Mucosa of descending colon (tissue), 3 donors: ENCODE results near the gene PGS1. TPM values are rescaled to one million over a fixed set of nuclear protein-coding genes. Genes with fewer than 3 reads are reported as not detected.

Experiments
- ATAC-seq: fragments of 200-7000 bp; cut with Tn5 transposase; one replicate; pipeline ENCODE4 v1.9.1; 2020; ENCODE audit warnings: mild to moderate bottlenecking, moderate library complexity
- DNase-seq, 3 donors: peaks; one replicate each; pipeline ENCODE4 v3.0.0-alpha.2; 2020
- H3K36me3 ChIP-seq: fragments of 200-600 bp; one replicate; pipeline ENCODE4 v1.8.0; 2021; ENCODE audit warnings: low read depth, mild to moderate bottlenecking
- H3K4me1 ChIP-seq: fragments of 200-600 bp; one replicate; pipeline ENCODE4 v1.8.0; 2021; ENCODE audit warnings: low read depth, mild to moderate bottlenecking
- H3K4me3 ChIP-seq: fragments of 200-600 bp; one replicate; pipeline ENCODE4 v1.8.0; 2021; ENCODE audit warnings: mild to moderate bottlenecking
- H3K9me3 ChIP-seq: fragments of 200-600 bp; one replicate; pipeline ENCODE4 v1.8.0; 2021; ENCODE audit warnings: mild to moderate bottlenecking
- intact Hi-C, 2 donors: fragments of 100-400 bp; cut with DNase I in 1 of 2; cut with micrococcal nuclease in 1 of 2; formaldehyde crosslinking; loops; one replicate each; pipeline versions ENCODE4 v1.11.0 to v1.11.1; 2022; cut with DNase I, micrococcal nuclease
- total RNA-seq, 3 donors: library from RNA; stranded (reverse); fragmentation: NEBNext Ultra II Directional in 2 of 3; extraction: Animal tissue kit (Norgen Biotek cat#: 25700) in 2 of 3; gene quantifications; one replicate each; pipeline versions ENCODE4 v1.2.1 to v1.2.4, GENCODE V29; 2021 to 2023
- TF ChIP-seq, protein P1 (sequence below): fragments of 200-600 bp; IDR thresholded peaks from one replicate; pipeline ENCODE4 v1.8.0; 2022; ENCODE audit warnings: antibody characterized with exemption, mild to moderate bottlenecking
- donor health status: DM: no; HTN: no; CAD: no; lungs with moderate emphysema.
- donor health status: DM: no; HTN: no; CAD: no.
- donor health status: DM: no; HTN: yes; CAD: no.

PGS1 gene
- total RNA-seq, 3 donors from 2014 or later: 36.2 to 54.3 (median 48.8) TPM

DNA sequence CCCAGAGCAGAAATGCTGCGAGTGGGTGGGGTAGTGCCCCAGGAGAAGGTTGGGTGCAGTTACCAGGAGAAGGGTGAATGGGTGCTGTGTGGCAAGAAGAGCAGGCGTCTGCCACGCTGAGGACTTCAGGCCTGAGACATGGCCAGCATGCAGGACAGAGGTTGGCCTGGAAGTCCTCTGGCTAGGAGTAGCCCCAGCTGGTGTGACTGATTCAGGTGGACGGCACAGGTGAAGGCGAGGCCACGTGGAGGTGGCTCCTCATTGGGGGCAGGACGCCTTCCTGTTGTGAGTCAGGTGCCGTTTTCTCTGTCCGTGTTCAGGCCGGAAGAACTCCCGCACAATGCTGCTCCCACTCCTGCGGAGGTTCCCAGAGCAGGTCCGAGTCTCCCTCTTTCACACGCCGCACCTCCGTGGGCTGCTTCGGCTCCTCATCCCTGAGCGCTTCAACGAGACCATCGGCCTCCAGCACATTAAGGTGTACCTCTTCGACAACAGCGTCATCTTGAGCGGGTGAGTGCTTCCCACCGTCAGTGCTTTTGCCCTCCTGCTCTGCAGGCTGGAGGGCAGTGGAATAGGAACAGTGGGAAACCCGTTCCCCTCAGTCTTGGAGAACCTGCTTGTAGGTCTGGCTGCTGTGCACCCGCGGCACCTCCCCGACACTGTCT, 20.7 kb downstream of the PGS1 start:
- no peaks in the 10 kb centered on the region for H3K9me3 ChIP-seq
- no peak overlapping the region for H3K4me3 ChIP-seq
- ATAC-seq: no peak
- TF ChIP-seq, protein P1, sequence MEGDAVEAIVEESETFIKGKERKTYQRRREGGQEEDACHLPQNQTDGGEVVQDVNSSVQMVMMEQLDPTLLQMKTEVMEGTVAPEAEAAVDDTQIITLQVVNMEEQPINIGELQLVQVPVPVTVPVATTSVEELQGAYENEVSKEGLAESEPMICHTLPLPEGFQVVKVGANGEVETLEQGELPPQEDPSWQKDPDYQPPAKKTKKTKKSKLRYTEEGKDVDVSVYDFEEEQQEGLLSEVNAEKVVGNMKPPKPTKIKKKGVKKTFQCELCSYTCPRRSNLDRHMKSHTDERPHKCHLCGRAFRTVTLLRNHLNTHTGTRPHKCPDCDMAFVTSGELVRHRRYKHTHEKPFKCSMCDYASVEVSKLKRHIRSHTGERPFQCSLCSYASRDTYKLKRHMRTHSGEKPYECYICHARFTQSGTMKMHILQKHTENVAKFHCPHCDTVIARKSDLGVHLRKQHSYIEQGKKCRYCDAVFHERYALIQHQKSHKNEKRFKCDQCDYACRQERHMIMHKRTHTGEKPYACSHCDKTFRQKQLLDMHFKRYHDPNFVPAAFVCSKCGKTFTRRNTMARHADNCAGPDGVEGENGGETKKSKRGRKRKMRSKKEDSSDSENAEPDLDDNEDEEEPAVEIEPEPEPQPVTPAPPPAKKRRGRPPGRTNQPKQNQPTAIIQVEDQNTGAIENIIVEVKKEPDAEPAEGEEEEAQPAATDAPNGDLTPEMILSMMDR: no peak
- H3K36me3 ChIP-seq: peaks cover 18% of the 10 kb centered on the region
- DNase-seq: no peak
- H3K4me1 ChIP-seq: no peaks in the 10 kb centered on the region
- intact Hi-C loops: no loop called here

DNA sequence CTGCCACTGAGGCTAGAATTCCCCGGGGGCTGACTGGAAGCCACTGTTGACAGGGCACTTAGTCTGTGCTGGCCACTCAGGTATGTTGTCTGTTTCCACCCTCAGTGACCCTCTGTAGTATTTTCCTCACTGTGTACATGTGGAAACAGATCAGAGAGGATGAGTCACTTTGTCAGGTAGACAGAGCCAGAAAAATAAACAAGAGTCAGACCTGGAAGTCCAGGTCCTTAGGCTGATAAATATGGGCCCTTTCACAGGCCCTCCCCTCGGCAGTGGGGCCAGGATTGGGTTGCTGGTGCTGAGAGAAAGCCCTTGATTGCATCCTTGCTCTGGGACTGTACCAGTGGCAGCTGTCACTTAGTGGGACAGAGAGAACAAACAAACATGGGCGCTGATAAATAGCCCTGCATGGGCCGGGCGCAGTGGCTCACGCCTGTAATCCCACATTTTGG, 21.3 kb downstream of the PGS1 start:
- H3K4me3 ChIP-seq: no peak overlapping the region
- intact Hi-C loops: no loop called here
- TF ChIP-seq, protein P1: no peak
- H3K4me1 ChIP-seq: no peaks in the 10 kb centered on the region
- H3K36me3 ChIP-seq: peaks cover 18% of the 10 kb centered on the region
- no peak for DNase-seq
- no peaks in the 10 kb centered on the region for H3K9me3 ChIP-seq
- no peak for ATAC-seq

DNA sequence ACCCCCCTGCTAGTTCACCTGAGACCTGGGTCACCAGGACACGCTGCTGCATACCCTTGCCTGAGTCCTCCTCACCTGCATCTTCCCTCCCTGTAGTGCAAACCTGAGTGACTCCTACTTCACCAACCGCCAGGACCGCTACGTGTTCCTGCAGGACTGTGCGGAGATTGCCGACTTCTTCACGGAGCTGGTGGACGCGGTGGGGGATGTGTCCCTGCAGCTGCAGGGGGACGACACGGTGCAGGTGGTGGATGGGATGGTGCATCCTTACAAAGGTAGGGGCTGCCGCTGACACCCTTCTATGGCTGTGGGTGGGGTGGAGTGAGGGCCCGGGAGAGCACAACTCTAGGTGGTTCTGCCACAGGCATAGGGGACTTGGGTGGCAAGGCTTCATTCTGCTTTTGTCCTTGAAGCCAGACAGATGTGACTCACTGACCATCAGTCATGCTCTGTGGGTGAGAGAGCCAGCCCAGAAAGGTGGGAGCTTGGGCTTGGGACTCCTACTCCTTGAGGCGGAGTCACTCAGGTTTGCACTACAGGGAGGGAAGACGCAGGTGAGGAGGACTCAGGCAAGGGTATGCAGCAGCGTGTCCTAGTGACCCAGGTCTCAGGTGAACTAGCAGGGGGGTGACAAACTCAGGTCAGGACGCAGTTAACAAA, 22.3 kb downstream of the PGS1 start:
- Histone ChIP-seq H3K36me3 (peaks cover 18% of the 10 kb centered on the region), H3K4me3 (no peak overlapping the region), H3K4me1 (no peaks in the 10 kb centered on the region), H3K9me3 (no peaks in the 10 kb centered on the region)
- ATAC-seq (no peak), DNase-seq (no peak)
- intact Hi-C loops: no loop called here
- TF ChIP-seq, protein P1: no peak

DNA sequence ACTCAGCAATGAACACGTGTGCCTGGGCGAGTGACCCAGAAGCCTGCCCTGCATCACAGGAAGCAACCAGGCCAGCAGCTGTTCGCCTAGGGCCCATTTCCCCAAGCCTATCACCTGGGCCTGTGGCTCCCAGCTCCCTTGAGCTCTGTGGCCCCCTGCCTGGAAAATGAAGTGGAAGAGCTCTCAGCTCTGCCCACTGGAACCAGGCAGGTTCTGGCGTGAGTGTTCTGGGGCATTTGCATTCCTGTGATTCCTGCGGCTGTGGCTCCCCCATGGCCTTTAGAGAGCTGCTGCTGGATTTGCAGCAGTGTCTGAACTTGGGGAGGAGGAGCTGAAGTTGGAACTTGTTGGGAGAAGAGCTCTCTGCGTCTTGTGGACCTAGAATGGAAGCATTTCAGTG, 22.8 kb downstream of the PGS1 start:
- Histone ChIP-seq H3K4me1 (no peaks in the 10 kb centered on the region), H3K36me3 (peaks cover 18% of the 10 kb centered on the region), H3K4me3 (no peak overlapping the region), H3K9me3 (no peaks in the 10 kb centered on the region)
- DNase-seq (no peak), ATAC-seq (no peak)
- intact Hi-C loops: no loop called here
- TF ChIP-seq, protein P1: no peak

DNA sequence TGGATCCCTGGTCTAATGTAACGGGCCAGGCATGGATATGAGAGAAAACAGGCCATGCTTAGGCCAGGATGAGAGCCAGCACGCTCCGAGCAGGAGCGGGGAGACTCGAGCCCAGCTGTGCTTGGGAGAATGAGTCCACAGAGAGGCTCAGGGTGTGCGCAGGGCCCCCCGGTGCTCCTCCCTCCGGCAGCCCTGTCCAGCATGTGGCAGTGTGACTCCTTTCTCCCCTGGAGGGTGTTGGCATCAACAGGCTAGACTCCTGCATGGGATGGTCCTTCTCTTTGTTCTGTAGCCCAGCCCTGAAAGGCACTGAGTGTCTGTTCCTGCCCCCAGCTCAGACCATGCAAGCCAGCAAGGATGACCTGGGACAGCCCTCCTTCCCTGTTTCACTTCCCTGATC, 23.4 kb downstream of the PGS1 start:
- peaks cover 18% of the 10 kb centered on the region for H3K36me3 ChIP-seq
- H3K4me1 ChIP-seq: no peaks in the 10 kb centered on the region
- no peak for DNase-seq
- intact Hi-C loops: no loop called here
- TF ChIP-seq, protein P1: no peak
- ATAC-seq: no peak
- H3K9me3 ChIP-seq: no peaks in the 10 kb centered on the region
- no peak overlapping the region for H3K4me3 ChIP-seq
